A673 (cell line): Measurements from ENCODE around the gene RNF128.

Source experiments
- CTCF ChIP-seq: fragments of 300-800, 200-600 bp; sonication (generic); conservative IDR thresholded peaks from 2 replicates; pipeline ENCODE4 v1.5.1; 2017; ENCODE audit warnings: low read depth, mild to moderate bottlenecking, antibody characterized with exemption, low read length, moderate library complexity, mixed read lengths
- EZH2 ChIP-seq: fragments of 200-600 bp; sonication (generic); IDR thresholded peaks from 2 replicates; pipeline ENCODE4 v1.6.1; 2017; ENCODE audit warnings: borderline replicate concordance, low read depth, mild to moderate bottlenecking, mixed read lengths, antibody characterized with exemption, low read length; ENCODE audit not compliant: poor library complexity, severe bottlenecking

GRCh38 chrX:106811131-106811910 lies 84.8 kb downstream of the RNF128 start:
- TF ChIP-seq CTCF (no peak), EZH2 (no peak)
